Hematopoietic multipotent progenitor cell treated with erythropoietin and hydrocortisone succinate and interleukin-3 and kit ligand, for 6 days (in vitro differentiated cells): ENCODE results near the gene AGAP1.

Experiments used
- DNase-seq: peaks from one replicate; pipeline ENCODE4 v3.0.0-alpha.2; 2015

AGAP1 gene

DNA sequence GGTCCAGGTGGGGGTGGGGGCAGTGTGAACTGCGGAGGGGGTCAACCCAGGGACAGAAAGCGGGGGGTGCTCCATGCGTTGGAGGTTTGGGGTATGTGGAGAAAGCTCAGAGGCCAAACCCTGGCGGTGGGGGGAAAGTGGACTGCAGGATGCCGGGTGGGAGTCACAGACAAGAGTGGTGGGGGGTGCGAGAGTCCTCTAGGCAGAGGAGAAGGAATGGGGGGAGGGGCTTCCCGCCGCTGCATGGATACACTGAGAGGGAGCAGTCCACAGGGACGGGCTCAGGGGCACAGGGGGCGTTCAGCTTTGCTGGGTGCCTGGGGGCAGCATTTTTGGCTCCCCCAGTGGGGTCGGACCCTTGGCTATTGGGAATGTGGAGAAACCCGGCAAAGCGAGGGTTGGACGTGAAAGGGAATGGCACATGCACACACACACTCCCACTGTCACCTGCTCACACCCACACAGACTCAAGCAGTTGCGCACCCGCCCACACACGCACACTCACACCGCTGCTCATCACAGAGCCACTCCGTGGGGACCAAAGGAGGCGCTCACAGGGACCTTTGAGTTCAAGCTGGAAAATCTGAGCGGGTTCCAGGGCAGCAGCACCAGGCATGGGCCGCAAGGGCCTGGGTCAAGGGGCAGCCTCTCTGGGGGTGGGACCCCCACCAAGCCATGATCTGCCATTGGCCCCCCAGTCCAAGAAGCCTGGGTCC is 666.7 kb downstream of the AGAP1 start:
- DNase-seq: no peak

- no peak for DNase-seq
Observed at GRCh38 chr2:236161082-236161462, 667.2 kb downstream of the AGAP1 start.

DNA sequence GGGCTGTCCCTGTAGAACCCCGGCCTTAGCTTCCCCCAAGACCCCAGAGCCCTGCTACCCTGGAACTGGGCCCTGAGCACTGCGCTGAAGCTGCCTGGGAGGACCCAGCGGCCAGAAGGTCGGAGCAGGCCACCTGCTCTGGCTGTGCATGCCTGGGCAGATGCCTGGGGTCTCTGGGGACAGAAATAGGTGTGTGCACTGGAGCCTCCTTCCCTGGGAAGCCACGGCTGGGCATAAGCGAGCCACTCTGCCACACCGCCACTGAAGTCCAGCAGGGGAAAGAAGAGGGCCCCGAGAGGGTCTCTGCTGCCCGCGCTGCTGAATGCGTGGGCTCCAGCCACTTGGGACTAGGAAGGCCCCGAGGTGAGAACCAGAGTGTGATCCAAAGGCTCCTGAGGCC is 667.7 kb downstream of the AGAP1 start:
- DNase-seq: no peak

GRCh38 chr2:236162031-236162845 is 668.4 kb downstream of the AGAP1 start:
- no peak for DNase-seq

GRCh38 chr2:236162882-236163470 is 669.1 kb downstream of the AGAP1 start:
- DNase-seq: no peak

DNA sequence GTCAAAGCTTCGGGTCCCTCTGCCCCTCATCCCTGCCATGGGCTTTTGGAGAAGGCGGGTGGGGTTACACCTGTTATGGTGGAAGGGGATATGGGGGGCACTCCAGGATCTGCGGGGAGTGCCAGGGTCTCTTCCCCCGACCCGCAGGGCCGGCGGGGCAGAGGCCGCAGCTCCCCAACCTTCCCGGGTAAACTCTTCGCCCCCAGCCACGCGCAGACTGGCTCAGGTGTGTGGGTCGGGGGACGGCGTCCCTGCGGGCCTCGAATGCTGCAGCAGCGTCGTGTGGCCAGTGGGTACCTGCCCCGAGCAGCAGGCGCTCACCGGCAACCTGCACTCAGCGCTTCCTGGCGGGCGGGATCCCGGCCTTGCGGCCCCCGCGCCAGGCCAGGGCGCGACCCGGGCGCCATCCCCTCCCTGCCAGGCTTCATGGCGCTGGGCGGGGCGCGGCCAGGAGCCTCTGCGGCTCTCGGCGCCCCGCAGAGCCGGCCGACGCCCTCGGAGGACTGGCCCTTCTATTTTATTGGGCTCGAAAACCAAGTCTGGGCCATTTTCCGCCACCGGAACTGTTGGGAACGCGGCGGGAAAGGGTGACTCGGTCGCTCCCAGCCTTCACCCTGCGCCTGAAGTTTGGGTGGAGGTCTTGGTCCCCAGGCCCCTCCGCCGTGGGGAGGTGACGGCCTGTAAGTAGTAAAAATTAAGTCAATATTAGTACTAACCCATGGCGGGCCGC is 669.8 kb downstream of the AGAP1 start:
- DNase-seq: no peak

GRCh38 chr2:236164201-236164924 is 670.5 kb downstream of the AGAP1 start:
- no peak for DNase-seq

- DNase-seq: no peak
Observed at GRCh38 chr2:236164925-236165841, 671.3 kb downstream of the AGAP1 start.

GRCh38 chr2:236165842-236166795 is 672.3 kb downstream of the AGAP1 start:
- no peak for DNase-seq

- DNase-seq: no peak
Observed at GRCh38 chr2:236166796-236167296, 673.0 kb downstream of the AGAP1 start.

DNA sequence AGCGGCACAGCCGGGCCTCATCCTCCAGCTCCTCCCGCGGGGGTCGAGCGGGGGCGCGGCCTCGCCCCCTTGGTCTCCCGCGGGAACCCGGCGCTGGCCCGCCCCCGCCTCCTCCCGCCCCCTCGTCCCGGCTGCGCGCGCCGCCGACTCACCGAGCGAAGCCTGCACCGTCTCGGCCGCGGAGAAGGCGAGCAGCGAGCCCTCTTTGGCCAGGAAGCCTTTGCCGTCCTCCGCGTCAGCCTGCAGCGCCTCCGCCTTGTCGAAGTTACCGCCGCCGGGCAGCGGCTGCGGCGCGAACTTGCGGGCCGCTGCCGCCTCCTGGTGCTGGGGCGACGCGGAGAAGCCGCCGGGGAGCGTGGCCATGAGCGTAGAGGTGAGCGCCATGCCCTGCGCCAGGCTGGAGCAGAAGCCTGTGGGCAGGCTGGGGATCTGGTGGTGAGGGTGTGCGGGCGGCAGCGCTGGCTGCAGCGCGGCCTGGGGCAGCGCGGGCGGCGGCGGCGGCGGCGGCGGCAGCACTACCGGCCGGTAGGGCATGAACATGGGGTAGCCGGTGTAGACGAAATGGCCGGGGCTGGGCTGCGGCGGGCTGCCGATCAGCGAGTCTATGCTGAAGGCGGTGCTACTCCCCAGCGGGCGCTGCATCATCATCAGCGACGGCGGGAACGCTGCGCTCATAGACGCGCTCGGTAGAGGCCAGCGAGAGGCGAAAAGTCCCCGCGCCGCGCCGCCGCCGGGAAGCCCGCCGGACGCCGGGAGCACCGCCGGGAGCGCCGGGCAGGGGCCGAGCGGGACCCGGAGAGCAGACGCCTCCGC is 673.7 kb downstream of the AGAP1 start:
- no peak for DNase-seq

DNA sequence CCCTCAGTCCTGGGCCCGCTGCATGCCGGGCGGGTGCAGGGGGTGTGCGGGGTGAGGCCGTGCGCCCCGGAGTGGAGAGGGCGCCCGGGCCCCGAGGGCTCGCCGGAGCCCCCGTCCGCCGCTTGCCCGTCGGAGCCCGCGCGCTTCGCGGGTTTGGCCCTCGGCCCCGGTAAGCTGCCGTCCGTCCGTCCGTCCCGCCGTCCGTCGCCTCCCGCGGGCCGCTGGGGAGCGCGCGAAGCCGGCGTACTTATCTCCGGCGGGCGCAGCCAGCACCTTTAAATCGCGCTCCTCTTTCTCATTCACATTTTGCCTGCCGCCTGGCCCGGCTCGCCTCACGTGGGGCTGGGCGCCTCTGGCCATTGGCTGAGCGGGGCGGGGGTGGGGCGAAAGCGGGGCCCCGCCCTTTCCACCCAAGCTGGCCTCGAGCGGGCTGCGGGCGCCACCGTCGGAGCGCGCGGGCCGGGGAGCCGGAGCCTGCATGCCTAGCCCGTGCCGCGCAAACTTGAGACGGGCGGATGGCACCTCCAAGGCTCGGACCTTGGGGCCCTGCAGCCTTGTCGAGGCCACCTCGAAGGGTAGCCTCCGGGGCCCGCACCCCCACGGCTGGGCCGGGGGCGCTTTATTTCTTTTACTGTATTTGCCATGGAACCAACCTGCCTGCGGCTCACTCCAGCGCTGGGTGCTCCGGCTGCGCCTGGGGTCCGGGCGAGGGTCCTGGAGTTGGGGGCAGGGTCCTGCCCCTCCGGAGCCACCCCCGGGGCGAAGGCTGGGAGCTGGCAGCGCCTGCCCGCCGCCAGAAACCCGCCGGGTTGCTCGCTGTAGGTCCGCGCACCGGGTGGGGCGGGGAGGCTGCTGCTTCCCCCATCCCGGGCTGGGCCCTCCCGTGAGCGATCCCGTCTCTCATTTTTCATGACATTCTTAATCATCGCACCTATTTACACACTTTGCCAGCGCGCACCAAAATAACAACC is 674.6 kb downstream of the AGAP1 start, which contains the start of gene GBX2:
Gene GBX2, minus strand, starts transcription at position 277 of the 971 bp plus-strand sequence. CDS start 415 bp downstream, outside the sequence.
- peak; percentile 46 for DNase-seq

- DNase-seq: no peak
Observed at GRCh38 chr2:236169151-236169721, 675.4 kb downstream of the AGAP1 start.

GRCh38 chr2:236169741-236170589 is 676.1 kb downstream of the AGAP1 start:
- DNase-seq: no peak

- DNase-seq: no peak
Observed at GRCh38 chr2:236170590-236171165, 676.8 kb downstream of the AGAP1 start.

DNA sequence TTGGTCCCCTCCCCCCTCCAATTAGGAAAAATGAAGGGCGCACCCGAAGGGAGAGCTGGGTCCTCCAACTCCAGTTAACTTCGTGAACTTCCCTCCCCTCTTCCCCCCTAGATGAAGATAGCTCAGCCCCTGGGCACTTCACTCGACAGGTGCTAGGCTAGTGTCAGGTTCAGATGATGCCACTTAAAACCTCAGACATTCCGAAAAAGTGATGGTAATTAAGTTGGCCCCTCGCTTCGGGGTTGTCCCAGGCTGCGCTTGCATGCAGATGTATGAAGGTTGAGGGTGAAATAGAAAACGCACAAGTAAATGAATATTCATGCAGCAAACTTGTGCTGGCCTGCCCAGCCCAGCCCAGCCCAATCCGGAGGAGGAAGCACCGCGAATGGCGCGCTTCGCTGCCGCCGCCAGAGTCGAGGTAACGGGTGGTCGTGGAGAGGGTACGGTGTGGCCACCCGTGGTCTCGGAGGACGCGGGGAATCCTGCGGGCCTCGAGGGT is 677.4 kb downstream of the AGAP1 start:
- no peak for DNase-seq
